CD14-positive monocyte (primary cell): Measurements from ENCODE around the gene PRAMEF33. TPM values are rescaled to one million over a fixed set of nuclear protein-coding genes. Genes with fewer than 3 reads are reported as not detected.
"Not testable (repeated sequence)": the region's sequence is repeated elsewhere in the genome, so short reads cannot be mapped to it uniquely, and the experiment has no call there.

Source experiments
- DNase-seq, 3 donors: peaks; one replicate each; pipeline ENCODE4 v3.0.0-alpha.2; 2011 to 2022
- H2AFZ ChIP-seq: 2 replicates; pipeline ENCODE4 v1.6.0; 2012; ENCODE audit warnings: mild to moderate bottlenecking, low read depth, low read length, inconsistent platforms; ENCODE audit not compliant: insufficient read depth, poor library complexity, severe bottlenecking
- H3K27ac ChIP-seq, 2 donors: 1 replicate in 1 of 2; 2 replicates in 1 of 2; pipeline ENCODE4 v1.5.1; 2012 to 2013; ENCODE audit warnings: low read length in 2 of 2, control low read depth in 1 of 2, inconsistent platforms in 1 of 2, low read depth in 1 of 2, mild to moderate bottlenecking in 1 of 2
- H3K27me3 ChIP-seq, 2 donors: one replicate each; pipeline versions ENCODE4 v1.6.0 to v1.6.1; 2011 to 2013; ENCODE audit warnings: low read length in 2 of 2; ENCODE audit not compliant: control insufficient read depth in 2 of 2, insufficient read depth in 2 of 2
- H3K36me3 ChIP-seq, 2 donors: replicated peaks in 1 of 2; 1 replicate in 1 of 2; 2 replicates in 1 of 2; pipeline versions ENCODE4 v1.5.1 to v1.6.1; 2012 to 2013; ENCODE audit warnings: low read length in 2 of 2, control low read depth in 1 of 2, inconsistent platforms in 1 of 2, mild to moderate bottlenecking in 1 of 2; ENCODE audit not compliant: insufficient read depth in 2 of 2, control insufficient read depth in 1 of 2
- H3K4me1 ChIP-seq, 2 donors: 1 replicate in 1 of 2; 2 replicates in 1 of 2; pipeline versions ENCODE4 v1.5.1 to v1.6.1; 2012 to 2013; ENCODE audit warnings: low read length in 2 of 2, control low read depth in 1 of 2, inconsistent platforms in 1 of 2, mild to moderate bottlenecking in 1 of 2, moderate library complexity in 1 of 2; ENCODE audit not compliant: insufficient read depth in 2 of 2, control insufficient read depth in 1 of 2
- H3K4me2 ChIP-seq: replicated peaks from 2 replicates; pipeline ENCODE3; 2012; ENCODE audit warnings: low read length, moderate library complexity, mild to moderate bottlenecking; ENCODE audit not compliant: poor library complexity, severe bottlenecking; ENCODE audit errors: extremely low read depth
- H3K4me3 ChIP-seq, 3 experiments: fragments of 200-600 bp in 1 of 3; sonication (generic) in 1 of 3; replicated peaks in 1 of 3; 1 replicate in 2 of 3; 2 replicates in 1 of 3; pipeline ENCODE4 v1.5.1; 2011 to 2013; ENCODE audit warnings: low read length in 3 of 3, mild to moderate bottlenecking in 3 of 3, control low read depth in 2 of 3, low read depth in 2 of 3, inconsistent platforms in 1 of 3, moderate library complexity in 1 of 3
- H3K79me2 ChIP-seq: 2 replicates; pipeline ENCODE4 v1.6.0; 2012; ENCODE audit warnings: mild to moderate bottlenecking, control low read depth, inconsistent platforms, low read length, moderate library complexity; ENCODE audit not compliant: insufficient read depth
- H3K9ac ChIP-seq: 2 replicates; pipeline ENCODE4 v1.6.0; 2017; ENCODE audit warnings: low read length, mild to moderate bottlenecking; ENCODE audit not compliant: insufficient read depth, poor library complexity, severe bottlenecking
- H3K9me3 ChIP-seq, 2 donors: replicated peaks in 1 of 2; 1 replicate in 1 of 2; 2 replicates in 1 of 2; pipeline versions ENCODE4 v1.5.1 to v1.6.1; 2012 to 2013; ENCODE audit warnings: low read length in 2 of 2, control low read depth in 1 of 2; ENCODE audit not compliant: control insufficient read depth in 1 of 2, insufficient read depth in 1 of 2
- H4K20me1 ChIP-seq: 2 replicates; pipeline ENCODE4 v1.6.0; 2012; ENCODE audit warnings: mild to moderate bottlenecking, low read length, control low read depth, moderate library complexity; ENCODE audit not compliant: insufficient read depth
- H3K27ac Mint-ChIP-seq, 7 donors: one replicate each; pipeline ENCODE4 v1.8.0; 2020; ENCODE audit warnings: mild to moderate bottlenecking in 7 of 7, mixed read lengths in 7 of 7, moderate library complexity in 6 of 7, inconsistent platforms in 2 of 7
- H3K27me3 Mint-ChIP-seq, 3 donors: one replicate each; pipeline ENCODE4 v1.8.0; 2021 to 2022; ENCODE audit warnings: low read depth in 3 of 3, mild to moderate bottlenecking in 3 of 3, mixed read lengths in 3 of 3, moderate library complexity in 3 of 3, inconsistent platforms in 1 of 3
- H3K36me3 Mint-ChIP-seq, 2 donors: one replicate each; pipeline ENCODE4 v1.8.0; 2020; ENCODE audit warnings: mixed read lengths in 2 of 2, inconsistent platforms in 1 of 2, mild to moderate bottlenecking in 1 of 2
- H3K4me1 Mint-ChIP-seq: one replicate; pipeline ENCODE4 v1.8.0; 2020; ENCODE audit warnings: mild to moderate bottlenecking, mixed read lengths
- H3K4me3 Mint-ChIP-seq, 2 donors: one replicate each; pipeline ENCODE4 v1.8.0; 2020; ENCODE audit warnings: mild to moderate bottlenecking in 2 of 2, mixed read lengths in 2 of 2, moderate library complexity in 1 of 2
- H3K9me3 Mint-ChIP-seq, 7 donors: one replicate each; pipeline ENCODE4 v1.8.0; 2020 to 2022; ENCODE audit warnings: mixed read lengths in 7 of 7, mild to moderate bottlenecking in 6 of 7, moderate library complexity in 6 of 7, inconsistent platforms in 2 of 7
- WGBS: methylation state at CpG from one replicate; pipeline ENCODE4 v1.1.5; 2013; ENCODE audit warnings: missing lambda C conversion rate; ENCODE audit not compliant: insufficient coverage; 5-methylcytosine and 5-hydroxymethylcytosine counted together
- intact Hi-C, 2 donors: fragments of 100-400 bp; cut with micrococcal nuclease; formaldehyde crosslinking; loops; one replicate each; pipeline versions ENCODE4 v1.15.0 to v1.15.1; 2023
- polyA plus RNA-seq, 3 donors: library from polyadenylated mRNA; depleted of rRNA in 1 of 3; unstranded in 2 of 3; stranded (reverse) in 1 of 3; fragments of 300-500 nt in 2 of 3; fragments of >200 nt in 1 of 3; fragmentation: Illumina TruSeq in 2 of 3; gene quantifications; 1 replicate in 2 of 3; 2 replicates in 1 of 3; pipeline ENCODE4 v1.2.3, GENCODE V29; 2012 to 2021

The PRAMEF33 gene
- polyA plus RNA-seq, 3 donors, result not detected

DNA sequence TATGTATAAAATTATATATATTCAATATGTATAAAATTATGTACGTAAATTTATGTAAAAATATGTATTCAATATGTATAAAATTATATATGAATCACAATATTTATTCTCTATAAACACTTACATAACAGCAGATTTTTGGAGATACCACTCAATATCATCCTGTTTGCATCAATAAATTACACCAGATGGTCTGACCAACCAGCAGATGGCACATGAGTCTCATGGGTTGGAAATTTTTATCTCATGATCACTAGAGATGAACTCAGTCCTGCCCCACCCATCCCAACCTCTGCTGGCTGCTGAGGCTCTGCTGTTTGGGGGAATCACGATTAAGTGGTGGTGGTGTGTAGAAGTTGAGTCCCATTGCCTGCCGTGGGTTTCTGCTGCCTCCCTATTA lies 23.7 kb upstream of the PRAMEF33 start:
- H3K36me3 Mint-ChIP-seq, H3K27me3 Mint-ChIP-seq, H3K4me1 Mint-ChIP-seq, H3K4me3 Mint-ChIP-seq, H2AFZ ChIP-seq, DNase-seq, H3K9ac ChIP-seq, H3K9me3 Mint-ChIP-seq, H3K4me3 ChIP-seq, H3K9me3 ChIP-seq, H3K4me1 ChIP-seq, H3K4me2 ChIP-seq, H3K27me3 ChIP-seq, H3K79me2 ChIP-seq, H3K27ac ChIP-seq, H3K36me3 ChIP-seq, H4K20me1 ChIP-seq, intact Hi-C loops: not testable (repeated sequence)
- WGBS, result no CpG with 5 or more reads among the region's 3 CpGs
- H3K27ac Mint-ChIP-seq, result peak overlapping the region in 1 of 7 donors; percentile 69

DNA sequence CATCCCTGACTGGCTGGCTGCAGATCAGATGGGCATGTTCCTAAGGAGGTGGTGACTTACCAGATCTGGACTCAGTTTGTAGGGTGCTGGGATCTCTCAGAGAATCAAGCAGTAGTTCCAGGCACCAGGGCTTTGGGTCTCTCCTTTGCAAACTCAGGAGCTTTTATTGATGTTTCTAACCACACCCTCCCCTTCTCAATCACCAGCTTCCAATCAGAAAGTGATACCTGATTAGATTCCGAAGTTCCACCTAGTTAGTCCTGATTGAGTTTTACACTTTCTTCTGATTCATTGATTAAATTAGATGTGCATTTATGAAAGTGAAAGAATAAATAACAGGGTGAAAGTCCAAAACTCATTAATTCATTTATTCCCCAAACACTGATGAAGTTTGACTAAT lies 18.3 kb upstream of the PRAMEF33 start, which contains the start of gene PRAMEF8:
TSS of gene PRAMEF8 (minus strand) at position 101 of the 400 bp plus-strand sequence. CDS start 1,046 bp downstream, outside the sequence.
- intact Hi-C loops, H3K4me1 ChIP-seq, H3K27ac Mint-ChIP-seq, H3K4me2 ChIP-seq, H3K27me3 Mint-ChIP-seq, H3K4me1 Mint-ChIP-seq, H3K9me3 ChIP-seq, H3K27me3 ChIP-seq, DNase-seq, H4K20me1 ChIP-seq, H3K36me3 Mint-ChIP-seq, H3K27ac ChIP-seq, H3K4me3 Mint-ChIP-seq, H2AFZ ChIP-seq, H3K79me2 ChIP-seq, H3K9me3 Mint-ChIP-seq, H3K9ac ChIP-seq, H3K4me3 ChIP-seq, H3K36me3 ChIP-seq: not testable (repeated sequence)
- no CpG with 5 or more reads among the region's 1 CpG for WGBS

DNA sequence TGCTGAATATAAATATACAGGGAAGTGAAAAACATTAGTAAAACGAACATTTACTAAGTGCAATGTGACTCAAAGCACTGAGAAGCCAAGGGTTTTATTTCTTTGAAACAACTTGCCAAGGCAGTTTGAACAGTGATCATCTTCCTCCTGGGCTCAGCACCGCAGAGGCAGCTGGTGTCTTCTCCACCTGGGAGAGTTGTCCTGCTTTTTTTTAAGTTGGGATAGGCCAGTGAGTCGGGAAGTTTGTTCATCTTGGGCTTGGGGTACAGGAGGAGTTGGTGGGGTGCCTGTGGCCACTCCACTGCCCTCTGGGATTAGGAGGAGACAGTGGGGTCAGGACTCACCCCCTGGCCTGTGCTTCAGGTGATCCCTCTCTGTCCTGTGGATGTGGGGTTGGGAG lies 14.3 kb upstream of the PRAMEF33 start:
- H3K4me3 ChIP-seq, H3K9ac ChIP-seq, H3K27ac ChIP-seq, H3K4me1 Mint-ChIP-seq, H2AFZ ChIP-seq, DNase-seq, intact Hi-C loops, H3K4me2 ChIP-seq, H3K9me3 ChIP-seq, H4K20me1 ChIP-seq, H3K4me1 ChIP-seq, H3K36me3 ChIP-seq, H3K36me3 Mint-ChIP-seq, H3K27me3 ChIP-seq, H3K9me3 Mint-ChIP-seq, H3K27me3 Mint-ChIP-seq, H3K79me2 ChIP-seq, H3K4me3 Mint-ChIP-seq, H3K27ac Mint-ChIP-seq: not testable (repeated sequence)
- no CpG with 5 or more reads among the region's 3 CpGs for WGBS

DNA sequence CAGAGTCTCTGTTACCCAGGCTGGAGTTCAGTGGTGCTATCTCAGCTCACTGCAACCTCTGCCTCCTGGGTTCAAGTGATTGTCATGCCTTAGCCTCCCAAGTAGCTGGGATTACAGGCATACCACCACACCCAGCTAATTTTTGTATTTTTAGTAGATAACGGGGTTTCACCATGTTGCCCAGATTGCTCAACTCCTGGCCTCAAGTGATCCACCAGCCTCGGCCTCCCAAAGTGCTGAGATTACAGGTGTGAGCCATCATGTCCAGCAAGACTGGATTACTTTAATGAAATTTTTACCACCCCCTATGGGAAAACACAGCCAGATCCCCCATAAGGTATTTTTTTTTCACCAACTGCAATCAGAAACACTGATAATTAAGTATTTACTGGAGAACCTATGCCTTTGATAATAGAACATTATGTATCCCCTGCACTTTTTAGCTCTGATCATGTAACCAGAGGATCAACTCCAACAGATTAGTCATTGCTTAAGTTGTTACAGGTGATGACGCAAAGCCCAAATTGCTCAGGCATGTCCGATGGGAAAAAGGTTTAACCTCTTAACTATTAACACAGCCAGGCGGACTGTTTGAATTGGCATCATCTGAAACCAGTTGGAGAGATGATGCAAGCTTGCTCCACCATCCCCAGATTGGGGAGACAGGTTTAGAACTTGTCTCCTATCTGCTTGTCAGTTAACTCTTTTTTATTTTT lies 6.0 kb upstream of the PRAMEF33 start:
- H3K4me3 ChIP-seq, H3K27ac Mint-ChIP-seq, H3K36me3 Mint-ChIP-seq, H3K79me2 ChIP-seq, H3K36me3 ChIP-seq, H3K27me3 Mint-ChIP-seq, H3K9ac ChIP-seq, DNase-seq, H3K4me3 Mint-ChIP-seq, H2AFZ ChIP-seq, H3K9me3 ChIP-seq, H3K27me3 ChIP-seq, H3K9me3 Mint-ChIP-seq, H3K27ac ChIP-seq, H3K4me1 Mint-ChIP-seq, H3K4me2 ChIP-seq, H3K4me1 ChIP-seq, H4K20me1 ChIP-seq, intact Hi-C loops: not testable (repeated sequence)
- no CpG with 5 or more reads among the region's 5 CpGs for WGBS
